Chondrocyte (in vitro differentiated cells): ENCODE data around the gene ZBTB6. TPM values are rescaled to one million over a fixed set of nuclear protein-coding genes. Genes with fewer than 3 reads are reported as not detected.
A peak's percentile ranks its signal among the peaks of the same experiment; 100 is the strongest.

ENCODE experiments used
- DNase-seq: peaks from one replicate; pipeline ENCODE4 v3.0.0; 2021; ENCODE audit warnings: mixed read lengths, low spot score
- H3K27ac Mint-ChIP-seq: one replicate; pipeline ENCODE4 v1.8.0; 2021; ENCODE audit warnings: mild to moderate bottlenecking, moderate library complexity, mixed read lengths; ENCODE audit not compliant: unreplicated experiment
- H3K27me3 Mint-ChIP-seq: 2 replicates; pipeline ENCODE4 v1.8.0; 2021; ENCODE audit warnings: low read depth, mixed read lengths
- H3K36me3 Mint-ChIP-seq: 2 replicates; pipeline ENCODE4 v1.8.0; 2021; ENCODE audit warnings: low read depth, mixed read lengths
- H3K4me1 Mint-ChIP-seq: 2 replicates; pipeline ENCODE4 v1.8.0; 2021; ENCODE audit warnings: low read depth, mild to moderate bottlenecking, mixed read lengths
- H3K4me3 Mint-ChIP-seq: one replicate; pipeline ENCODE4 v1.8.0; 2021; ENCODE audit warnings: mild to moderate bottlenecking, moderate library complexity, mixed read lengths; ENCODE audit not compliant: unreplicated experiment
- H3K9me3 Mint-ChIP-seq: 2 replicates; pipeline ENCODE4 v1.8.0; 2021; ENCODE audit warnings: low read depth, mixed read lengths
- total RNA-seq: library from RNA; stranded (reverse); gene quantifications from 3 replicates; pipeline ENCODE4 v1.2.1, GENCODE V29; 2021
- TF ChIP-seq, protein P1 (sequence below): fragments of 200-600 bp; sonication (generic); IDR thresholded peaks from 2 replicates; pipeline ENCODE4 v1.5.0; 2021; ENCODE audit warnings: antibody characterized with exemption, mild to moderate bottlenecking, moderate library complexity

ZBTB6 gene
- total RNA-seq, 1 donor from 2014 or later, result 8.6 TPM

DNA sequence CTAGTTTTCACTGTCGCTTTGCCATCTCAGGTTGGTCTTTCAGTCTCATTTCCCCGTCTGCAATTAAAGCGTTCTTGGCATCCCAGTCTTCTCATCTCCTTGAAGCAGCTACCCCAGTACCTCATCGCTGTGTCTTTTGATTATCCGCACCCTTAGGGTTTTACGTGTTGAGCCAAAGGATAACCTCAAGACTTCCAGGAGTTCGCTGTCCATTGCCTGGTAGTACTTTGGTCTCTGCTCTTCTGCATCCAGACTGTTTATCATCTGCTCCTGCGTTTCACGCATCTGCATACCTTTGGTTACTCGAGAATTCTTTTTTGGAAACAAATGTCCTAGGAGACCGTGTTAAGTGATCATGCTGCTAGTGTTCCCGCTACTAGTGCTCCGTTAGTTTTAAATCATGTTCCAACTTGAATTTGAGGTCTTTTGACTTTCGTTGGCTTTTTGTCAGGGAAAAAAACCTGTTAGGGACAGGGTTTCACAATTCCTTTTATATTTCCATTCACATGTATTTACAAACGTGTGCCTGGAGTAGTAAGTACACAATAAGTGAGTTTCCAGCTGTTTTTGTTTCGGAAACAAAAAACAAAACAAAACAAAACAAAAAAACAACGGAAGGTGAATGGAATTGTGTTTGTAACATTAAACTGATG lies 28.6 kb upstream of the ZBTB6 start:
- H3K36me3 Mint-ChIP-seq, result peaks cover 3% of the 10 kb centered on the region
- H3K27ac Mint-ChIP-seq, result peak overlapping the region; percentile 94
- peak overlapping the region; percentile 93 for H3K4me3 Mint-ChIP-seq
- DNase-seq, result no peak
- H3K27me3 Mint-ChIP-seq, result no peaks in the 10 kb centered on the region
- H3K4me1 Mint-ChIP-seq, result peaks cover 57% of the 10 kb centered on the region
- TF ChIP-seq, protein P1, sequence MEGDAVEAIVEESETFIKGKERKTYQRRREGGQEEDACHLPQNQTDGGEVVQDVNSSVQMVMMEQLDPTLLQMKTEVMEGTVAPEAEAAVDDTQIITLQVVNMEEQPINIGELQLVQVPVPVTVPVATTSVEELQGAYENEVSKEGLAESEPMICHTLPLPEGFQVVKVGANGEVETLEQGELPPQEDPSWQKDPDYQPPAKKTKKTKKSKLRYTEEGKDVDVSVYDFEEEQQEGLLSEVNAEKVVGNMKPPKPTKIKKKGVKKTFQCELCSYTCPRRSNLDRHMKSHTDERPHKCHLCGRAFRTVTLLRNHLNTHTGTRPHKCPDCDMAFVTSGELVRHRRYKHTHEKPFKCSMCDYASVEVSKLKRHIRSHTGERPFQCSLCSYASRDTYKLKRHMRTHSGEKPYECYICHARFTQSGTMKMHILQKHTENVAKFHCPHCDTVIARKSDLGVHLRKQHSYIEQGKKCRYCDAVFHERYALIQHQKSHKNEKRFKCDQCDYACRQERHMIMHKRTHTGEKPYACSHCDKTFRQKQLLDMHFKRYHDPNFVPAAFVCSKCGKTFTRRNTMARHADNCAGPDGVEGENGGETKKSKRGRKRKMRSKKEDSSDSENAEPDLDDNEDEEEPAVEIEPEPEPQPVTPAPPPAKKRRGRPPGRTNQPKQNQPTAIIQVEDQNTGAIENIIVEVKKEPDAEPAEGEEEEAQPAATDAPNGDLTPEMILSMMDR, result no peak
- H3K9me3 Mint-ChIP-seq, result no peaks in the 10 kb centered on the region

DNA sequence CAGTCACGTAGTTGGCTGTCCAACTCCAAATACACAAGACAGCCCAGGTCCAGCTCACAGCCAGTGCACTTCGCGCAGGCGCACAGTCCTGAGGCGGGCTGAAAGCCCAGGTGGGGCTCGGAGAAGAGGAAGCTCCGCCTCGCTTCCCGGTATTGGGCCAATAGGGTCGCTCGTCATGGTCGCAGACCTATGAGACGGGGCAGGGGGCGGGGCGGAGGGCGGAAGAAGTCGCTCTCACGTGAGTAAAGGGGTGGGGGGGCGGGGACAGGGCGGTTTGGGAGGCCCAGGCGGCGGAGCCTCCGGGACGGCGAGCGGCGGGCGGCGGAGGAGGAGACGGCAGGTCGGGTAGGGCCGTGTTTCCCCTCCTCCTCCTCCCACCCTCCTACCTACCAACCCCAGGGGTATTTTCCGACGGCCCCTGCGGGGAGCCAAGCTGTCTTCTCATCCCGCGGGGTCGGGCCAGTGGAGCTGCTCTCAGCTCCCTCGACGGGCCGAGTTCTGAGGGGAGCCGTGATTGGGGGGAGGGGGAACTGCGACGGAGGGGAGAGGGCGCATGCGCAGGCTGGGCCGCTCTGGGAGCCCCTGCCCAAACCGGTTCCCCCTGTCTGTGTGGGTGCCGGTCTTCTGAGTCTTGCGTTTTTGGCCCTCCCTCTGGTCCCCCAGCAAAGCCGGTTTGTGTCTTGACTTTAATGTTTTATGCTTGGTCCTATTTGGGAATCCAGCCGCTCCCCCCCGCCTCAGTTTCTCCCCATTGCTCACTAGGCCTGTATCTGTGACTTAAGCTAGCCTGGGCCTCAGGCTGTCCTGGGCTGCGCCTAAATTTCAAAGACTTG lies 27.8 kb upstream of the ZBTB6 start, which contains the start of gene RABGAP1:
Gene RABGAP1, plus strand, starts transcription at position 272 of the 833 bp plus-strand sequence. CDS start 16,040 bp downstream, outside the sequence.
- Mint-ChIP-seq H3K9me3 (no peaks in the 10 kb centered on the region), H3K27ac (peak within 1 kb of the TSS; percentile 94), H3K36me3 (peaks cover 3% of the 10 kb centered on the region), H3K4me3 (peak within 1 kb of the TSS; percentile 93), H3K27me3 (no peaks in the 10 kb centered on the region), H3K4me1 (peaks cover 54% of the 10 kb centered on the region)
- TF ChIP-seq, protein P1, result no peak
- DNase-seq, result peak; percentile 99

DNA sequence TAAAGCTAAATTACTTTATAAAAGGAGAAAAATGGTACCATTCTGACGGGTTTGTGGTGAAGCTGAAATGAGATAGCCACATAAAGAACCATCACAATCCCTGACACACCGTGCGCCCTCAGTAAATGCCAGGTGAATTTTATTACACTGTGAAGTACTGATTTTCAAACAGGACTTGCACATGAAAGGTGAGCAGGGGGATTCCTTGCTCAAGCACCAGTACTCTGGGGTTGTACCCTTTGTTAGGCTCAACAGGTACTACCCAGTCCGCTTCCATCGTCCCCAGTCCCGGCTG lies 27.3 kb upstream of the ZBTB6 start:
- Mint-ChIP-seq H3K27ac (peak overlapping the region; percentile 94), H3K9me3 (no peaks in the 10 kb centered on the region), H3K4me1 (peaks cover 49% of the 10 kb centered on the region), H3K36me3 (peaks cover 3% of the 10 kb centered on the region), H3K4me3 (peak overlapping the region; percentile 93), H3K27me3 (no peaks in the 10 kb centered on the region)
- TF ChIP-seq, protein P1, result no peak
- DNase-seq, result no peak

DNA sequence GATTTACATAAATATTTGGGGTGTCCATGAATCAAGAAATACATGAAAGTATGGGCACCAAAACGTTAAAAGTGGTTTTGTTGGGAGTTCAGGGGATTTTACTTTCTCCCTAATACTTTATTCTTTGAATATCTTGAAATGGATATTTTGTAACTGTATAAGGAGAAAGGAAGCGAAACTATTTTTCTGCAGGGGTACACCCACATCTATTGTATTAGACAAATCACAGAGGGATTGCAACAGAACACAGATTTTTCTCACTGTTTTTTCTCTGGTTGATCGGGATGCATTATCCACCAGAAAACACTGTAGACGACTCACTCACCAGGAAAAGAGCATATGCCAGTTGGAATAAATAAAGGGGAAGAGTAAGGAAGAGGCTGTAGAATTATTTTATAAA lies 26.5 kb upstream of the ZBTB6 start:
- no peak for DNase-seq
- TF ChIP-seq, protein P1, result no peak
- Mint-ChIP-seq H3K27me3 (no peaks in the 10 kb centered on the region), H3K36me3 (peaks cover 5% of the 10 kb centered on the region), H3K4me1 (peaks cover 46% of the 10 kb centered on the region), H3K9me3 (no peaks in the 10 kb centered on the region), H3K27ac (peak overlapping the region; percentile 94), H3K4me3 (no peak overlapping the region)

DNA sequence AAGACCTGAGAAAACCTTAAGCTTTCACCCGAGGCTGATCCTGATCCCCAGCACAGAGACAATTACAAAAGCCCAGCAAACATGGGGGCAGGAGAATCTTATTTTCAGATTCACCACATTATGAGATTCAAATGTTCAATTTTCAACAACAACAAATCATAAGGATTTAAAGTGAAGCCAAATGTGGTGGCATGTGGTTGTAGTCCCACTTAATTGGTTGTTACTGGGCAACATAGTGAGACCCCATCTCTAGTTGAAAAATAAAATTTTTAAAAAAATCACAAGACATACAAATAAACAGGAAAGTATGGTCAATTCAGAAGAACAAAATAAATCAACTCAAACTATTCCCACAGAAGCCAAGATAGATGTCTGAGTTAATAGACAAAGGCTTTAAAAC lies 23.8 kb upstream of the ZBTB6 start:
- Mint-ChIP-seq H3K9me3 (no peaks in the 10 kb centered on the region), H3K27me3 (no peaks in the 10 kb centered on the region), H3K4me3 (no peak overlapping the region), H3K4me1 (peaks cover 44% of the 10 kb centered on the region), H3K27ac (no peak overlapping the region), H3K36me3 (peaks cover 5% of the 10 kb centered on the region)
- TF ChIP-seq, protein P1, result no peak
- DNase-seq, result no peak
